Stimulated activated CD4-positive, alpha-beta T cell treated with anti-CD3 and anti-CD28 coated beads, Interleukin-4, amount 100 ng/mL, for 4 hours (primary cell): ENCODE data around the gene OR8G5.
"Not testable (repeated sequence)": the region's sequence is repeated elsewhere in the genome, so short reads cannot be mapped to it uniquely, and the experiment has no call there.

ENCODE experiments used
- DNase-seq, 2 experiments: peaks; one replicate each; pipeline ENCODE4 v3.0.0-alpha.2; 2020

OR8G5 gene, protein sequence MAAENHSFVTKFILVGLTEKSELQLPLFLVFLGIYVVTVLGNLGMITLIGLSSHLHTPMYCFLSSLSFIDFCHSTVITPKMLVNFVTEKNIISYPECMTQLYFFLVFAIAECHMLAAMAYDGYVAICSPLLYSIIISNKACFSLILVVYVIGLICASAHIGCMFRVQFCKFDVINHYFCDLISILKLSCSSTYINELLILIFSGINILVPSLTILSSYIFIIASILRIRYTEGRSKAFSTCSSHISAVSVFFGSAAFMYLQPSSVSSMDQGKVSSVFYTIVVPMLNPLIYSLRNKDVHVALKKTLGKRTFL

GRCh38 chr11:124256076-124256475 lies at the start of gene OR8G5:
OR8G5 (plus strand) TSS chr11:124256376; CDS start chr11:124264932, 8,556 bp downstream.
- DNase-seq: no peak

- no peak for DNase-seq
These were observed 48.9 kb upstream of the OR8G5 start for GRCh38 chr11:124207102-124207792.

GRCh38 chr11:124209824-124210357 lies 46.3 kb upstream of the OR8G5 start:
- DNase-seq: no peak

DNA sequence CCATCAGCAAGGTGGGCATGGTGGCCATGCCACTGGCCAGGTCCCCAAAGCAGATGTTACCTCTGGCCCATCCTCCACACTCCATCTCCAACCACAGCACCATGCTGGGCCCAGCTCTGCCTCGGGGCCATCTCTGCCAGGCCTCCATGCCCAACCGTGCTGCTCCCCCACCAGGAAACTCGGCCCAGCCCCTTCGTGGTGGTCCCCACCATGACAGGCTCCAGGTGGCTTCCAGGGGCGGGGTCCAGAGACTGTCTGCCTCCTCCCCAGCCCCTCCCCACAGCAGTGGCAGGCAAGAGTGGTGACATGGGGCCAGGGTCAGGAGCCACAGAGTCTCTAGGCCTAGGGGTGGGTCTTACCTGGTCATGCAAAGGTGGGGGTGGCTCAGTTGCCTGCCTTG lies 45.8 kb upstream of the OR8G5 start:
- no peak for DNase-seq

- DNase-seq: no peak
These were observed 44.9 kb upstream of the OR8G5 start for GRCh38 chr11:124211321-124211720.

DNA sequence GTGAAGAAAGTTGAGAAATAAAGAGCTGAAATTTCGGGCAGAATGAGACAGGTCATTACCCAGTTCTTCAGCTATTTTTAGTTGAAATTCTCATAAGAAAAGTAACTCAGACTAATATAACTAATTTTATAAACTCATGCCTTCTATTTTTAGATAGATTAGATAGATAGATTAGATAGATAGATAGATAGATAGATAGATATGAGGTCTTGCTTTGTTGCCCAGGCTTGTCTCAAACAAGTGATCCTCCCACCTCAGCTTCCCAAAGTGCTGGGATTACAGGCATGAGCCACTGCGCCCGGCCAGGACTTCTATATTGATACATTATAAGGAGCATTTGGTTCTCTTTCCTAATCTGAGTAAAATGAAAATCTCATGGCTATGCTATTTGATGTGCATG lies 42.1 kb upstream of the OR8G5 start:
- no peak for DNase-seq

GRCh38 chr11:124219126-124219525 lies 37.0 kb upstream of the OR8G5 start:
- no peak for DNase-seq

DNA sequence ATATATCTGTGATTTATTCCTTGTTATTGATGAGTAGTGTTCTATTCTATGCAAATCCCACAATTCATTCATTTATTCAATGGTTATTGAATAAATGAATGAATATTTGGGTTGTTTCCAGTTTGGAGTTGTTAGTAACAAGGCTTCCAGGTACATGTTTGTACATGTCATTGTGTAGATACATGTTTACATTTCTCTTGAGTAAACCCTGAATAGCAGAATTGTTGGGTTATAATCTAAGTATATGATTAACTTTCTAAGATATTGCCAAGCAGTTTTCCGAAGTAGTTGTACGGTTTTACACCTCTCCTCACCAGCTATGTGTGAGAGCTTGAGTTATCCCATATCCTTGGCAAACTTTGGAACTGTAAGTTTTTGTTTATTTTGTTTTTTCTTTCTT lies 33.8 kb upstream of the OR8G5 start:
- DNase-seq: no peak

DNA sequence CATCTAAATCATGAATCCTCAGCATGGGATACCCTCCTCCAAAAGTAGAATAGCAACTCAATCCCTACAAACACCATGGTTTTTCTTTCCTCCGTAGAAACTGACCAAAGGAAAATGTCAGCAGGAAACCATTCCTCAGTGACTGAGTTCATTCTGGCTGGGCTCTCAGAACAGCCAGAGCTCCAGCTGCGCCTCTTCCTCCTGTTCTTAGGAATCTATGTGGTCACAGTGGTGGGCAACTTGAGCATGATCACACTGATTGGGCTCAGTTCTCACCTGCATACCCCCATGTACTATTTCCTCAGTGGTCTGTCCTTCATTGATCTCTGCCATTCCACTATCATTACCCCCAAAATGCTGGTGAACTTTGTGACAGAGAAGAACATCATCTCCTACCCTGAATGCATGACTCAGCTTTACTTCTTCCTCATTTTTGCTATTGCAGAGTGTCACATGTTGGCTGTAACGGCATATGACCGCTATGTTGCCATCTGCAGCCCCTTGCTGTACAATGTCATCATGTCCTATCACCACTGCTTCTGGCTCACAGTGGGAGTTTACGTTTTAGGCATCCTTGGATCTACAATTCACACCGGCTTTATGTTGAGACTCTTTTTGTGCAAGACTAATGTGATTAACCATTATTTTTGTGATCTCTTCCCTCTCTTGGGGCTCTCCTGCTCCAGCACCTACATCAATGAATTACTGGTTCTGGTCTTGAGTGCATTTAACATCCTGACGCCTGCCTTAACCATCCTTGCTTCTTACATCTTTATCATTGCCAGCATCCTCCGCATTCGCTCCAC lies 31.4 kb upstream of the OR8G5 start:
- DNase-seq: not testable (repeated sequence)

- no peak for DNase-seq
These were observed 30.7 kb upstream of the OR8G5 start for GRCh38 chr11:124225471-124225870.

- DNase-seq: no peak
These were observed 22.8 kb upstream of the OR8G5 start for GRCh38 chr11:124233376-124233775.

GRCh38 chr11:124238512-124238911 lies 17.7 kb upstream of the OR8G5 start:
- no peak for DNase-seq

- DNase-seq: no peak
These were observed 15.4 kb upstream of the OR8G5 start, which contains the start of gene OR8G1 for GRCh38 chr11:124240621-124241397. OR8G1 (plus strand) TSS chr11:124241095; CDS start chr11:124249676, 8,581 bp downstream.

GRCh38 chr11:124249869-124250268 lies 6.3 kb upstream of the OR8G5 start:
- not testable (repeated sequence) for DNase-seq

DNA sequence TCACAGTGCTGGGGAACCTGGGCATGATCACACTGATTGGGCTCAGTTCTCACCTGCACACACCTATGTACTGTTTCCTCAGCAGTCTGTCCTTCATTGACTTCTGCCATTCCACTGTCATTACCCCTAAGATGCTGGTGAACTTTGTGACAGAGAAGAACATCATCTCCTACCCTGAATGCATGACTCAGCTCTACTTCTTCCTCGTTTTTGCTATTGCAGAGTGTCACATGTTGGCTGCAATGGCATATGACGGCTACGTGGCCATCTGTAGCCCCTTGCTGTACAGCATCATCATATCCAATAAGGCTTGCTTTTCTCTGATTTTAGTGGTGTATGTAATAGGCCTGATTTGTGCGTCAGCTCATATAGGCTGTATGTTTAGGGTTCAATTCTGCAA lies 8.9 kb downstream of the OR8G5 start:
- not testable (repeated sequence) for DNase-seq

GRCh38 chr11:124270886-124271285 lies 14.7 kb downstream of the OR8G5 start:
- not testable (repeated sequence) for DNase-seq

DNA sequence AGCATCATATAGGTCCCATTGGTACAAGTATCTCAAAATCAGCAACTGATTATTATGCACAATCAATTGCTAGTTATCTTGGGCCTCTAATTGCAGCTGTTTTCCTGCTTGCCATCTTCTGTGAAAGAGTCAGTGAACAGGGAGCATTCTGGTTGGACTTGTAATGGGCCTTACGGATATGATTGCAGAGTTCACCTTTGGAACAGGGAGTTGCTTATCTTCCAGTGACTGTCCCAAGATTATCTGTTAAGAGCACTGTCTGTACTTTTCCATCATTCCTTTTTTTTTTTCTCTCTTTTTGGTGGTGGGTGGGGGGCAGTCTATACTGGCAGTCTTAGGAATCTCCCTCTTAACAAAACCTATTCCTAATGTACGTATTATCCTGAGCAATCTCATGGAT lies 17.8 kb downstream of the OR8G5 start:
- DNase-seq: no peak

DNA sequence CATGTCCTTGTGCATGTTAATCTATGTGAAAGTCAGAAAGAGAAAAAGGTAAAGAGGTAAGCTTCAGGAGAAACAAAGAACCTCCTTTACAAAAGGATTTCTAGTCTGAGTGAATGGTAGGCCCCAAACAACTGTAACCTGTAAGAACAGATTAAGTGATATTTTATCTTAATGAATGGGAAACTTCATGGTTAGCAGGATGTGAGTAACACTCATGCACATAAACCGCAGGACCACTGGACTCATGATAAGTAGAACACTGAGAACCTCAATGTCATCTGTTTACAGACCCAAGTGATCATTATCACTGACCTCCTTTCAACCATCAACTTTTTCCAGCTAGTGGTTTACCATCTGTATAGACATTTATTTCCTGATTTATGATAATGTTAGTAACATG lies 19.9 kb downstream of the OR8G5 start:
- no peak for DNase-seq

GRCh38 chr11:124277207-124277606 lies 21.0 kb downstream of the OR8G5 start:
- no peak for DNase-seq

GRCh38 chr11:124277804-124278203 lies 21.6 kb downstream of the OR8G5 start:
- no peak for DNase-seq

DNA sequence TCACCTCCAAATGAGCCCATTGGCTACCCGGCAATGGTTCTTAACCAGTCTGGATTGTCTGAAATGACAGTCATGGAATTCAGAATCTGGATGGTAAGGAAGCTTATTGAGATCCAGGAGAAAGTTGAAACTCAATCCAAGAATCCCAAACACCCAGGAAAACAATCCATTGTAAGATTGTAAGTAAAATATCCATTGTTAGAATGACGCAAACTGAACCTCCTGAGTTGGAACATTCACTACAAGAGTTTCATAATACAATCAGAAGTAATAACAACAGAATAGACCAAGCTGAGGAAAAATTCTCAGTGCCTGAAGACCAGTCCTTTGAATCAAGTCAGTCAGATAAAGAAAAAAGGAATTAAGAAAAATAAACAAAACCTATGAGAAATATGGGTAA lies 22.1 kb downstream of the OR8G5 start:
- no peak for DNase-seq

GRCh38 chr11:124285610-124286344 lies 29.6 kb downstream of the OR8G5 start:
- DNase-seq: no peak
